ENCODE data around the gene SAP30BP.

DNA sequence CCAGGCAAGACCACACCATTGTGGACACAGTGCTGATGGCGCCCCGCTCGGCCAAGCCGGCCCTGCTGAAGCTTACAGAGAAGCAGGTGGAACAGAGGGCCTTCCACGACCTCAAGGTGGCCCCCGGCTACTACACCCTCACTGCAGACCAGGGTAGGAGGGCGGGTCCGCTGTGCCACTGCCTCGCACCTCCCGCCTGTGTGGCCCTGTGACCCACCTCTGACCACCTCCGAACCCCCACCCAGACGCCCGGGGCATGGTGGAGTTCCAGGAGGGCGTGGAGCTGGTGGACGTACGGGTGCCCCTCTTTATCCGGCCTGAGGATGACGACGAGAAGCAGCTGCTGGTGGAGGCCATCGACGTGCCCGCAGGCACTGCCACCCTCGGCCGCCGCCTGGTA, 75.2 kb downstream of the SAP30BP start:
- TF ChIP-seq, protein P1, sequence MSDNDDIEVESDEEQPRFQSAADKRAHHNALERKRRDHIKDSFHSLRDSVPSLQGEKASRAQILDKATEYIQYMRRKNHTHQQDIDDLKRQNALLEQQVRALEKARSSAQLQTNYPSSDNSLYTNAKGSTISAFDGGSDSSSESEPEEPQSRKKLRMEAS (IDR thresholded peaks at IDR 0.05), result no peak
- TF ChIP-seq, protein P2, sequence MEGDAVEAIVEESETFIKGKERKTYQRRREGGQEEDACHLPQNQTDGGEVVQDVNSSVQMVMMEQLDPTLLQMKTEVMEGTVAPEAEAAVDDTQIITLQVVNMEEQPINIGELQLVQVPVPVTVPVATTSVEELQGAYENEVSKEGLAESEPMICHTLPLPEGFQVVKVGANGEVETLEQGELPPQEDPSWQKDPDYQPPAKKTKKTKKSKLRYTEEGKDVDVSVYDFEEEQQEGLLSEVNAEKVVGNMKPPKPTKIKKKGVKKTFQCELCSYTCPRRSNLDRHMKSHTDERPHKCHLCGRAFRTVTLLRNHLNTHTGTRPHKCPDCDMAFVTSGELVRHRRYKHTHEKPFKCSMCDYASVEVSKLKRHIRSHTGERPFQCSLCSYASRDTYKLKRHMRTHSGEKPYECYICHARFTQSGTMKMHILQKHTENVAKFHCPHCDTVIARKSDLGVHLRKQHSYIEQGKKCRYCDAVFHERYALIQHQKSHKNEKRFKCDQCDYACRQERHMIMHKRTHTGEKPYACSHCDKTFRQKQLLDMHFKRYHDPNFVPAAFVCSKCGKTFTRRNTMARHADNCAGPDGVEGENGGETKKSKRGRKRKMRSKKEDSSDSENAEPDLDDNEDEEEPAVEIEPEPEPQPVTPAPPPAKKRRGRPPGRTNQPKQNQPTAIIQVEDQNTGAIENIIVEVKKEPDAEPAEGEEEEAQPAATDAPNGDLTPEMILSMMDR (IDR thresholded peaks at IDR 0.05 in 2 of 3, conservative IDR thresholded peaks at IDR 0.05 in 1 of 3; ENCODE audit: borderline replicate concordance in 1 of 3, insufficient read depth in 1 of 3, low read depth in 2 of 3, low read length in 2 of 3), result no peak
- TF ChIP-seq FOSL1 (IDR thresholded peaks at IDR 0.05; ENCODE audit: low read depth), result no peak
- no peak for TF ChIP-seq EGR1 (IDR thresholded peaks at IDR 0.05; ENCODE audit: low read depth)
